Forelimb muscle (tissue), 1 donor: ENCODE measurements around the gene PARD3. TPM values are rescaled to one million over a fixed set of nuclear protein-coding genes. Genes with fewer than 3 reads are reported as not detected.
"Not testable (repeated sequence)": the region's sequence is repeated elsewhere in the genome, so short reads cannot be mapped to it uniquely, and the experiment has no call there.

Source experiments
- DNase-seq: peaks from one replicate; pipeline ENCODE4 v3.0.0-alpha.2; 2013; ENCODE audit warnings: low read depth
- polyA plus RNA-seq: library from polyadenylated mRNA; unstranded; fragments of 120-200 nt; gene quantifications from one replicate; pipeline ENCODE4 v1.2.1, GENCODE V29; 2013; ENCODE audit not compliant: insufficient read length

Gene PARD3
- polyA plus RNA-seq, 1 donor = 40.0 TPM

GRCh38 chr10:34076443-34076842, 738.7 kb downstream of the PARD3 start:
- DNase-seq = no peak

DNA sequence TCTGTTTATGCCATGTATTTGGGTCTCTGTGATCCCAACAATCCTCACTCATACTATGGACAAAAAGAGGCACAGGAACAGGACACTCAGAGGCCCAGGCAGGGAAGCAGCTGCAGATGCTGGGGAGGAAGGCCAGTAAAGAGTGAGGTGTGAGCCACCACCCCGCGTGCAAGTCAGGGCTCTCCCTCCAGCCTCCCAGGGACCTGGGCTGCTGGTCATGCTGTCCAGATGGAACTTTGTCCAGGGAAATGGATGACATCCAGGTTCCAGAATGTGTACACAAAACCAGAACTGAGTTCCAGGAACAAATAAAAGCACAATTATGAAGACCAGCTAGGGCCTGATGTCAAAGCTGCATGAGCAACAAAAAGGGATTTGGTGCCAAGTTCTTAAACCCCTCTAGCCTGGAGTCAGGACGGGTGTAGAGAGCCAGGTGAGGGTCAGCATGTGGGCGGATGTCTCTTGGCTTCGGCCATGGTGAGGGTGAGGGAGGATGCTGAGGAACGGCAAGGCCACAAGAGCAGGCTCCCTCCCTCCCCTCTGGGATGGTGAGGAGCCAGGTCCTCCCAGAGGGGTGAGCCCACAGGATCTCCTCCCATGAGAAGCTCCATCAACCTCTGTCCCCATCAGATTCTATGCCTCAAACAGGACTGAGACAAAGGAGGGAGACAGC, 739.7 kb downstream of the PARD3 start:
- peak; percentile 56 for DNase-seq

GRCh38 chr10:34074051-34074450, 741.0 kb downstream of the PARD3 start:
- DNase-seq = no peak

- DNase-seq = not testable (repeated sequence)
Observed at GRCh38 chr10:34067741-34068140, 747.4 kb downstream of the PARD3 start.

GRCh38 chr10:34063592-34063991, 751.5 kb downstream of the PARD3 start:
- no peak for DNase-seq

DNA sequence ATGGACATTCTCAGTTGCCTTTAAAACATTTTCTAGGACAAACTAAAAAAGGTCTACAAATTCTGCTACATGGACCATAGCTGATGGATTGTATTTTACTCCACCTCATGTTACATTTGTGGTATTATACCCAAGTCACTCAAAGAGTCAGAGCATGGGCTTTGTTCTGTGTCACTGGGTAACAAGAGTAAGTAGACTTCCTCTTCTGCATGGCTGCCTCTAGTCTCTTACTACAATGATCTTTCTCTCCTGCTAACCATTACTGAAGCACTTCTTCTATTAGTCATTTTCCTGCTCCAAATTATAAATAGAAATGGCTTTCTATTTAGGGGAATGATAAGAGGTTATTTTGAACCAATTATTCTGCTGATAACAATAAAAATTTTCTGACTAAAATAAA, 753.3 kb downstream of the PARD3 start:
- DNase-seq = no peak
